Measurements from ENCODE around the gene SMAGP. TPM values are rescaled to one million over a fixed set of nuclear protein-coding genes. Genes with fewer than 3 reads are reported as not detected.
A peak's percentile ranks its signal among the peaks of the same experiment; 100 is the strongest.
"Not testable (repeated sequence)": the region's sequence is repeated elsewhere in the genome, so short reads cannot be mapped to it uniquely, and the experiment has no call there.

Gene SMAGP
- total RNA-seq, 1 experiment from 2014 or later, result 16.8 TPM

- DNase-seq (ENCODE audit: low spot score), result no peak
These were observed 45.0 kb downstream of the SMAGP start for GRCh38 chr12:51225234-51225633.

GRCh38 chr12:51224625-51225024 is 45.6 kb downstream of the SMAGP start:
- no peak for DNase-seq (ENCODE audit: low spot score)

- no peak for DNase-seq (ENCODE audit: low spot score)
These were observed 47.8 kb downstream of the SMAGP start for GRCh38 chr12:51222461-51222860.

GRCh38 chr12:51219857-51220256 is 50.4 kb downstream of the SMAGP start:
- DNase-seq (ENCODE audit: low spot score), result not testable (repeated sequence)

- DNase-seq (ENCODE audit: low spot score), result no peak
These were observed 50.9 kb downstream of the SMAGP start for GRCh38 chr12:51219322-51219721.

- no peak for DNase-seq (ENCODE audit: low spot score)
These were observed 51.5 kb downstream of the SMAGP start for GRCh38 chr12:51218607-51219161.

- peak; percentile 49 for DNase-seq (ENCODE audit: low spot score)
These were observed 52.1 kb downstream of the SMAGP start, which contains the start of gene POU6F1 for GRCh38 chr12:51217968-51218606. Gene POU6F1 (minus strand): TSS chr12:51218062. CDS start chr12:51206836, 11,226 bp downstream.

GRCh38 chr12:51217133-51217967 is 52.9 kb downstream of the SMAGP start:
- DNase-seq (ENCODE audit: low spot score), result no peak

- DNase-seq (ENCODE audit: low spot score), result no peak
These were observed 53.6 kb downstream of the SMAGP start for GRCh38 chr12:51216642-51217041.

- no peak for DNase-seq (ENCODE audit: low spot score)
These were observed 55.3 kb downstream of the SMAGP start for GRCh38 chr12:51214895-51215294.

- no peak for DNase-seq (ENCODE audit: low spot score)
These were observed 59.4 kb downstream of the SMAGP start for GRCh38 chr12:51210690-51211395.

- DNase-seq (ENCODE audit: low spot score), result no peak
These were observed 61.0 kb downstream of the SMAGP start for GRCh38 chr12:51209259-51209658.

GRCh38 chr12:51208016-51208660 is 62.1 kb downstream of the SMAGP start:
- no peak for DNase-seq (ENCODE audit: low spot score)

GRCh38 chr12:51205350-51205749 is 64.9 kb downstream of the SMAGP start:
- DNase-seq (ENCODE audit: low spot score), result no peak

- no peak for DNase-seq (ENCODE audit: low spot score)
These were observed 67.5 kb downstream of the SMAGP start for GRCh38 chr12:51202718-51203117.

- DNase-seq (ENCODE audit: low spot score), result no peak
These were observed 69.4 kb downstream of the SMAGP start for GRCh38 chr12:51200806-51201205.

GRCh38 chr12:51200156-51200555 is 70.1 kb downstream of the SMAGP start:
- DNase-seq (ENCODE audit: low spot score), result no peak

GRCh38 chr12:51199366-51199945 is 70.8 kb downstream of the SMAGP start:
- DNase-seq (ENCODE audit: low spot score), result no peak

GRCh38 chr12:51198568-51199365 is 71.4 kb downstream of the SMAGP start:
- DNase-seq (ENCODE audit: low spot score), result no peak
